Psoas muscle (tissue), 8 donors: ENCODE measurements around the gene AHI1. TPM values are rescaled to one million over a fixed set of nuclear protein-coding genes. Genes with fewer than 3 reads are reported as not detected.

Experiments
- ATAC-seq, 4 donors: fragments of 200-7000 bp; cut with Tn5 transposase; one replicate each; pipeline ENCODE4 v1.9.1; 2020; ENCODE audit warnings: moderate library complexity in 3 of 4, mild to moderate bottlenecking in 2 of 4
- DNase-seq, 2 donors: peaks; one replicate each; pipeline ENCODE4 v3.0.0-alpha.2; 2020
- H3K27ac ChIP-seq: fragments of 200-600 bp; one replicate; pipeline ENCODE4 v1.8.0; 2022
- H3K27me3 ChIP-seq, 3 donors: fragments of 200-600 bp in 1 of 3; one replicate each; pipeline versions ENCODE4 v1.6.1 to v1.8.0; 2013 to 2022; ENCODE audit warnings: low read length in 2 of 3, mild to moderate bottlenecking in 2 of 3, moderate library complexity in 1 of 3; ENCODE audit not compliant: insufficient read depth in 3 of 3
- H3K36me3 ChIP-seq, 2 donors: fragments of 200-600 bp in 1 of 2; one replicate each; pipeline versions ENCODE4 v1.6.1 to v1.8.0; 2013 to 2022; ENCODE audit warnings: low read depth in 1 of 2, mild to moderate bottlenecking in 1 of 2, moderate library complexity in 1 of 2; ENCODE audit not compliant: insufficient read depth in 1 of 2
- H3K4me1 ChIP-seq: fragments of 200-600 bp; one replicate; pipeline ENCODE4 v1.8.0; 2022
- H3K4me3 ChIP-seq: fragments of 200-600 bp; one replicate; pipeline ENCODE4 v1.8.0; 2022; ENCODE audit warnings: mild to moderate bottlenecking
- H3K9me3 ChIP-seq: fragments of 200-600 bp; one replicate; pipeline ENCODE4 v1.8.0; 2022
- WGBS, 3 donors: extraction: QIAGEN DNeasy Blood & Tissue Kit; methylation state at CpG; one replicate each; pipeline versions ENCODE4 v1.1.6 to v1.1.7; 2013; 5-methylcytosine and 5-hydroxymethylcytosine counted together
- intact Hi-C, 2 donors: fragments of 100-400 bp; cut with DNase I; formaldehyde crosslinking; loops; one replicate each; pipeline versions ENCODE4 v1.11.0 to v1.14.2; 2022
- polyA plus RNA-seq, 3 donors: library from polyadenylated mRNA; stranded (reverse); fragments of 200-250 nt; gene quantifications; one replicate each; pipeline ENCODE4 v1.2.3, GENCODE V29; 2013
- total RNA-seq, 4 donors: library from RNA; stranded (reverse); fragmentation: NEBNext Ultra II Directional in 2 of 4; extraction: Animal tissue kit (Norgen Biotek cat#: 25700) in 2 of 4; gene quantifications; one replicate each; pipeline versions ENCODE4 v1.2.1 to v1.2.4, GENCODE V29; 2021 to 2023
- TF ChIP-seq, protein P1 (sequence below): fragments of 200-600 bp; IDR thresholded peaks from one replicate; pipeline ENCODE4 v1.8.0; 2022; ENCODE audit warnings: antibody characterized with exemption
- donor health status: healthy with polysubstance abuse.
- donor health status: DM: no; HTN: no; CAD: no; lungs with moderate emphysema.
- donor health status: Bipolar disorder and iron deficiency.
- donor health status: healthy.
- donor health status: DM: yes; HTN: yes; CAD: no.
- donor health status: DM: no; HTN: no; CAD: no.
- donor health status: DM: no; HTN: no; CAD: no.
- donor health status: DM: yes; HTN: yes; CAD: no.

Gene AHI1
- total and polyA plus RNA-seq, 7 donors, result 5.5 to 14.2 (median 8.3) TPM

DNA sequence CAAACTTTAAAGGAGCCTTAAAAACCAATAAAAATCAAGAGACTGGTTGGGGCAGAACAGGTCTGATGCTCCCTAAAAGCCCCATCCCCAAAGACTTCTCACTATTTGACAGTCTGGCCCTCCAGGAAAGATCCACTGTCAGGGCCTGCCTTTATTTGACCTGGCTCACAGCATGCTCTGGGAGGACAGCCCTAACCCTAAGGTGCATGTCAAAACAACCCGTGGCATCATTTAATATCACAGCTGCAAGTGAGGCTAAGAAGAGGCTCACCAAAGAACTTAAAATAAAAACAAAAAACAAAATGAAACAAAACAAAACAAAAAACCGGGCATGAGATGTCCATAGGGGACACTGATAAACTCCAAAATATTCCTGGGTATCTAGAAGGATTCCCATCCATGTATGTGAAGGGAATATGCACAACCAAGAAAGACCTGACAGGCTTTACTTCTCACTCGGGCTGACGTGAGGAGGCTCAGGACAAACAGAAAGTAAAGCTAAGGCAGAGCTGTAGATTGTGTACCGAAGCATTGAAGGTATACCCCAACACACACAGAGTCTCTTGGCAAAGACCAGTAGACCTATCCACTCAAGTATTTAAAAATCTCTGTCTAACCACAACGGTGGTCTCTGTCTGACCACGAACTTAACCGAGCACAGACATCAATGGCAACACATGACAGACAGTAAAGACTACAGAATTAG is 57.3 kb downstream of the AHI1 start:
- peaks cover 0 to 47% of the 10 kb centered on the region in 2 donors for H3K36me3 ChIP-seq
- WGBS, 3 donors, result 83 to 91% (median 86%) methylated on average over 8 of the region's 8 CpGs
- no peaks in the 10 kb centered on the region for H3K4me1 ChIP-seq
- no peaks in the 10 kb centered on the region for H3K9me3 ChIP-seq
- H3K27ac ChIP-seq, result no peak overlapping the region
- H3K4me3 ChIP-seq, result no peak overlapping the region
- TF ChIP-seq, protein P1, sequence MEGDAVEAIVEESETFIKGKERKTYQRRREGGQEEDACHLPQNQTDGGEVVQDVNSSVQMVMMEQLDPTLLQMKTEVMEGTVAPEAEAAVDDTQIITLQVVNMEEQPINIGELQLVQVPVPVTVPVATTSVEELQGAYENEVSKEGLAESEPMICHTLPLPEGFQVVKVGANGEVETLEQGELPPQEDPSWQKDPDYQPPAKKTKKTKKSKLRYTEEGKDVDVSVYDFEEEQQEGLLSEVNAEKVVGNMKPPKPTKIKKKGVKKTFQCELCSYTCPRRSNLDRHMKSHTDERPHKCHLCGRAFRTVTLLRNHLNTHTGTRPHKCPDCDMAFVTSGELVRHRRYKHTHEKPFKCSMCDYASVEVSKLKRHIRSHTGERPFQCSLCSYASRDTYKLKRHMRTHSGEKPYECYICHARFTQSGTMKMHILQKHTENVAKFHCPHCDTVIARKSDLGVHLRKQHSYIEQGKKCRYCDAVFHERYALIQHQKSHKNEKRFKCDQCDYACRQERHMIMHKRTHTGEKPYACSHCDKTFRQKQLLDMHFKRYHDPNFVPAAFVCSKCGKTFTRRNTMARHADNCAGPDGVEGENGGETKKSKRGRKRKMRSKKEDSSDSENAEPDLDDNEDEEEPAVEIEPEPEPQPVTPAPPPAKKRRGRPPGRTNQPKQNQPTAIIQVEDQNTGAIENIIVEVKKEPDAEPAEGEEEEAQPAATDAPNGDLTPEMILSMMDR, result no peak
- intact Hi-C loops, result no loop called here
- ATAC-seq (no peak), DNase-seq (no peak)
- H3K27me3 ChIP-seq, result no peaks in the 10 kb centered on the region

GRCh38 chr6:135439549-135439948 is 58.0 kb downstream of the AHI1 start:
- H3K36me3 ChIP-seq, result peaks cover 0 to 44% of the 10 kb centered on the region in 2 donors
- H3K27me3 ChIP-seq, result no peaks in the 10 kb centered on the region
- TF ChIP-seq, protein P1, result no peak
- no peak overlapping the region for H3K27ac ChIP-seq
- no peaks in the 10 kb centered on the region for H3K9me3 ChIP-seq
- H3K4me3 ChIP-seq, result no peak overlapping the region
- 83 to 87% (median 85%) methylated on average over 4 of the region's 4 CpGs for WGBS, 3 donors
- H3K4me1 ChIP-seq, result no peaks in the 10 kb centered on the region
- ATAC-seq, result no peak
- intact Hi-C loops, result no loop called here
- DNase-seq, result no peak

GRCh38 chr6:135438907-135439535 is 58.5 kb downstream of the AHI1 start:
- ATAC-seq, result no peak
- H3K36me3 ChIP-seq, result peaks cover 0 to 39% of the 10 kb centered on the region in 2 donors
- TF ChIP-seq, protein P1, result peak; percentile 16

DNA sequence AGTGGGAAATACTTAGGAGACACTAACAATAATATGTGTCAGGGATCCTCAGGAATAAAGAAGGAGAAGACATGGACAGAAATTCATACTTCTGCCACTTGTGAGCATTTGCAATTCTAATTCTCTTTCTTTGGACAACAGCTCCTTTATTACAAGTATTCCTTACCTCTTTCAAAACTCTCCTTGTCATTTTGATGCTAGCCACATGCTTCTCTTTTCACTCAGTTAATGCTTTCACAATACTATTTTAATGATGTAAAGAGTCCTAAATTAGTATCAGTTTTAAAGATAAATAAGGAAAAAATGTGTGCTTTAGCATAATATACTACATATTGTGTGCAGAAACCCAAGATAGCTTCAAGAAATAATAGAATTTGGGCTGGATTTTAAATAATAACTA is 62.5 kb downstream of the AHI1 start:
- DNase-seq, result no peak
- Histone ChIP-seq H3K4me3 (no peak overlapping the region), H3K27me3 (no peaks in the 10 kb centered on the region), H3K36me3 (peaks cover 0 to 35% of the 10 kb centered on the region in 2 donors), H3K4me1 (no peaks in the 10 kb centered on the region), H3K9me3 (no peaks in the 10 kb centered on the region), H3K27ac (no peak overlapping the region)
- no peak for ATAC-seq
- intact Hi-C loops, result no loop called here
- TF ChIP-seq, protein P1, result no peak

More at GRCh38 chr6:135438907-135439535, 58.5 kb downstream of the AHI1 start:
- Histone ChIP-seq H3K27me3 (no peaks in the 10 kb centered on the region), H3K4me1 (no peaks in the 10 kb centered on the region), H3K27ac (no peak overlapping the region), H3K4me3 (no peak overlapping the region), H3K9me3 (no peaks in the 10 kb centered on the region)
- intact Hi-C loops, result no loop called here
- WGBS, 3 donors, result 63 to 72% (median 67%) methylated on average over 3 of the region's 3 CpGs
- no peak for DNase-seq
